IMR-90 (cell line): Measurements from ENCODE around the gene OPCML. TPM values are rescaled to one million over a fixed set of nuclear protein-coding genes. Genes with fewer than 3 reads are reported as not detected.

Source experiments
- ATAC-seq: fragments of 200-7000 bp; cut with Tn5 transposase; 2 replicates; pipeline ENCODE4 v1.9.1; 2020; ENCODE audit warnings: low read depth, mild to moderate bottlenecking, moderate library complexity
- BruUV-seq: library from RNA; stranded (reverse); fragments of 400-500 nt; replicated peaks from 2 replicates; lab custom pipeline; 2021; lab: Mats Ljungman, UMichigan
- CTCF ChIA-PET: fragments of 300-600 bp; formaldehyde crosslinking; extraction: SDS; loops from one replicate; lab custom pipeline; 2021; ENCODE audit warnings: antibody characterized with exemption; lab: Yijun Ruan, JAX
- POLR2A ChIA-PET: fragments of 300-600 bp; sonication (Branson Sonifier 250); formaldehyde crosslinking; loops from one replicate; lab custom pipeline; 2022; ENCODE audit warnings: antibody characterized with exemption; ENCODE audit not compliant: unreplicated experiment; lab: Charles Lee
- DNase-seq: peaks from one replicate; pipeline ENCODE4 v3.0.0; 2013
- H2AFZ ChIP-seq: replicated peaks from 2 replicates; pipeline ENCODE3; 2013; ENCODE audit warnings: low read length, mild to moderate bottlenecking; ENCODE audit not compliant: poor library complexity
- H2AK5ac ChIP-seq: 2 replicates; pipeline ENCODE4 v1.6.1; 2013; ENCODE audit warnings: low read depth, low read length, inconsistent platforms
- H2AK9ac ChIP-seq: replicated peaks from 2 replicates; pipeline ENCODE3; 2013; ENCODE audit warnings: mild to moderate bottlenecking, low read depth, low read length, moderate library complexity; ENCODE audit not compliant: poor library complexity
- H2BK120ac ChIP-seq: 2 replicates; pipeline ENCODE4 v1.6.1; 2013; ENCODE audit warnings: low read depth, low read length, inconsistent platforms
- H2BK15ac ChIP-seq: 3 replicates; pipeline ENCODE4 v1.6.1; 2013; ENCODE audit warnings: low read depth, low read length, inconsistent platforms
- H2BK20ac ChIP-seq: 2 replicates; pipeline ENCODE4 v1.6.1; 2013; ENCODE audit warnings: low read depth, mild to moderate bottlenecking, inconsistent platforms, low read length, moderate library complexity
- H2BK5ac ChIP-seq: 2 replicates; pipeline ENCODE4 v1.6.1; 2013; ENCODE audit warnings: mild to moderate bottlenecking, low read depth, low read length, inconsistent platforms; ENCODE audit not compliant: poor library complexity, severe bottlenecking
- H3K14ac ChIP-seq: replicated peaks from 2 replicates; pipeline ENCODE4 v1.6.1; 2013; ENCODE audit warnings: low read depth, low read length, inconsistent platforms
- H3K18ac ChIP-seq: 2 replicates; pipeline ENCODE4 v1.6.1; 2013; ENCODE audit warnings: low read depth, low read length, control low read depth
- H3K23ac ChIP-seq: 2 replicates; pipeline ENCODE4 v1.6.1; 2013; ENCODE audit warnings: low read depth, low read length, inconsistent platforms
- H3K27ac ChIP-seq: 2 replicates; pipeline ENCODE4 v1.5.1; 2013; ENCODE audit warnings: mild to moderate bottlenecking, control low read depth, low read length; ENCODE audit not compliant: insufficient read depth
- H3K27me3 ChIP-seq: 2 replicates; pipeline ENCODE4 v1.6.1; 2013; ENCODE audit warnings: low read length; ENCODE audit not compliant: control insufficient read depth, insufficient read depth
- H3K36me3 ChIP-seq: 2 replicates; pipeline ENCODE4 v1.6.1; 2013; ENCODE audit warnings: low read length, mixed read lengths; ENCODE audit not compliant: control insufficient read depth, insufficient read depth
- H3K4ac ChIP-seq: 2 replicates; pipeline ENCODE4 v1.6.1; 2013; ENCODE audit warnings: low read depth, low read length, inconsistent platforms
- H3K4me1 ChIP-seq: 2 replicates; pipeline ENCODE4 v1.6.1; 2013; ENCODE audit warnings: low read length, mixed read lengths; ENCODE audit not compliant: control insufficient read depth, insufficient read depth
- H3K4me2 ChIP-seq: 2 replicates; pipeline ENCODE4 v1.6.1; 2013; ENCODE audit warnings: low read depth, mild to moderate bottlenecking, control low read depth, low read length, moderate library complexity
- H3K4me3 ChIP-seq: 2 replicates; pipeline ENCODE4 v1.5.1; 2013; ENCODE audit warnings: low read depth, mild to moderate bottlenecking, control low read depth, low read length, moderate library complexity; ENCODE audit not compliant: insufficient read depth
- H3K56ac ChIP-seq: 2 replicates; pipeline ENCODE4 v1.6.1; 2013; ENCODE audit warnings: low read length, inconsistent platforms; ENCODE audit not compliant: insufficient read depth; ENCODE audit errors: extremely low read depth
- H3K79me1 ChIP-seq, 2 experiments: 2 replicates each; pipeline ENCODE4 v1.6.1; 2013; ENCODE audit warnings: low read length in 2 of 2, inconsistent platforms in 1 of 2, low read depth in 1 of 2
- H3K9ac ChIP-seq: 2 replicates; pipeline ENCODE4 v1.6.1; 2013; ENCODE audit warnings: low read depth, low read length, control low read depth
- H3K9me1 ChIP-seq: 2 replicates; pipeline ENCODE4 v1.6.1; 2013; ENCODE audit warnings: low read length, inconsistent platforms; ENCODE audit not compliant: insufficient read depth
- H3K9me3 ChIP-seq: 2 replicates; pipeline ENCODE4 v1.6.1; 2013; ENCODE audit warnings: low read length; ENCODE audit not compliant: control insufficient read depth, insufficient read depth
- H4K20me1 ChIP-seq: 2 replicates; pipeline ENCODE4 v1.6.1; 2013; ENCODE audit warnings: low read length, inconsistent platforms; ENCODE audit not compliant: insufficient read depth
- H4K5ac ChIP-seq: 2 replicates; pipeline ENCODE4 v1.6.1; 2013; ENCODE audit warnings: mild to moderate bottlenecking, low read depth, low read length, control low read depth
- H4K8ac ChIP-seq, 2 experiments: 2 replicates each; pipeline ENCODE4 v1.6.1; 2013; ENCODE audit warnings: low read depth in 2 of 2, low read length in 2 of 2, control low read depth in 1 of 2, inconsistent platforms in 1 of 2
- H4K91ac ChIP-seq: 2 replicates; pipeline ENCODE4 v1.6.1; 2013; ENCODE audit warnings: low read depth, low read length, inconsistent platforms; ENCODE audit not compliant: insufficient read depth
- BHLHE40 ChIP-seq: fragments of 150-350 bp; IDR thresholded peaks from 2 replicates; pipeline ENCODE4 v1.6.1; 2016; ENCODE audit warnings: mild to moderate bottlenecking, low read depth, low read length
- CEBPB ChIP-seq: IDR thresholded peaks from 2 replicates; pipeline ENCODE4 v1.6.1; 2012; ENCODE audit warnings: low read depth, low read length, improper control_type of control experiment
- CHD1 ChIP-seq: IDR thresholded peaks from 2 replicates; pipeline ENCODE4 v1.6.1; 2012; ENCODE audit warnings: low read depth, low read length, improper control_type of control experiment
- FOS ChIP-seq: fragments of 150-350 bp; IDR thresholded peaks from 2 replicates; pipeline ENCODE4 v1.6.1; 2016; ENCODE audit warnings: low read depth, low read length
- MAFK ChIP-seq: IDR thresholded peaks from 2 replicates; pipeline ENCODE4 v1.6.1; 2012; ENCODE audit warnings: low read depth, low read length, improper control_type of control experiment
- MAZ ChIP-seq: IDR thresholded peaks from 2 replicates; pipeline ENCODE4 v1.6.1; 2012; ENCODE audit warnings: low read depth, mild to moderate bottlenecking, low read length, improper control_type of control experiment, moderate library complexity, borderline replicate concordance
- MXI1 ChIP-seq: IDR thresholded peaks from 2 replicates; pipeline ENCODE4 v1.6.1; 2012; ENCODE audit warnings: low read depth, mild to moderate bottlenecking, low read length, moderate library complexity, borderline replicate concordance
- NFE2L2 ChIP-seq: fragments of 150-350 bp; IDR thresholded peaks from 2 replicates; pipeline ENCODE4 v1.6.1; 2016; ENCODE audit warnings: low read depth, mild to moderate bottlenecking, low read length
- POLR2A ChIP-seq: IDR thresholded peaks from 2 replicates; pipeline ENCODE4 v1.6.1; 2012; ENCODE audit warnings: mild to moderate bottlenecking, low read depth, low read length
- RAD21 ChIP-seq: IDR thresholded peaks from 2 replicates; pipeline ENCODE4 v1.6.1; 2012; ENCODE audit warnings: low read length, improper control_type of control experiment
- RCOR1 ChIP-seq: IDR thresholded peaks from 2 replicates; pipeline ENCODE4 v1.6.1; 2012; ENCODE audit warnings: mild to moderate bottlenecking, low read length, improper control_type of control experiment; ENCODE audit not compliant: insufficient replicate concordance
- RFX5 ChIP-seq: IDR thresholded peaks from 2 replicates; pipeline ENCODE4 v1.8.0; 2012; ENCODE audit warnings: low read depth, mild to moderate bottlenecking, low read length, moderate library complexity
- SMC3 ChIP-seq: fragments of 150-350 bp; IDR thresholded peaks from 2 replicates; pipeline ENCODE4 v1.6.1; 2016; ENCODE audit warnings: low read depth, mild to moderate bottlenecking, antibody characterized with exemption, low read length, moderate library complexity
- WGBS, 2 experiments: methylation state at CpG; one replicate each; pipeline versions ENCODE4 v1.1.5 to v1.1.7; 2013; ENCODE audit warnings: missing lambda C conversion rate in 2 of 2; ENCODE audit not compliant: insufficient read length in 1 of 2; ENCODE audit errors: extremely low coverage in 2 of 2; 5-methylcytosine and 5-hydroxymethylcytosine counted together
- dilution Hi-C: fragments of 300-500 bp; cut with HindIII; formaldehyde crosslinking; loops from one replicate; pipeline ENCODE4 v1.14.3; 2018; ENCODE audit warnings: low sequenced_read_pairs; ENCODE audit not compliant: unreplicated experiment
- in situ Hi-C: fragments of 300-500 bp; cut with MboI; formaldehyde crosslinking; loops from 3 replicates; pipeline ENCODE4 v1.14.3; 2019; ENCODE audit warnings: low sequenced_read_pairs, inconsistent platforms, mixed read lengths
- intact Hi-C: fragments of 100-400 bp; cut with micrococcal nuclease; formaldehyde crosslinking; loops from 2 replicates; pipeline ENCODE4 v1.10.0; 2022
- polyA plus RNA-seq, 3 experiments: library from polyadenylated mRNA; depleted of rRNA; stranded (reverse); fragments of >200 nt; gene quantifications; 2 replicates each; pipeline ENCODE4 v1.2.3, GENCODE V29; 2012; ENCODE audit warnings: low replicate concordance in 1 of 3
- total RNA-seq: library from RNA; depleted of rRNA; stranded (reverse); fragments of >200 nt; gene quantifications from 2 replicates; pipeline ENCODE4 v1.2.3, GENCODE V29; 2012
- TF ChIP-seq, protein P1 (sequence below): fragments of 150-350 bp; IDR thresholded peaks from 2 replicates; pipeline ENCODE4 v1.6.1; 2016; ENCODE audit warnings: low read depth, mild to moderate bottlenecking, low read length, moderate library complexity, borderline replicate concordance
- TF ChIP-seq, protein P2 (sequence below): fragments of 150-350 bp; IDR thresholded peaks from 2 replicates; pipeline ENCODE4 v1.6.1; 2017; ENCODE audit warnings: mild to moderate bottlenecking, antibody characterized with exemption, low read length, low read depth
- TF ChIP-seq, protein P3 (sequence below): conservative IDR thresholded peaks from 2 replicates; pipeline ENCODE4 v1.5.1; 2012; ENCODE audit warnings: mild to moderate bottlenecking, low read depth, low read length, improper control_type of control experiment

The OPCML gene
- total and polyA plus RNA-seq, 2 of the 4 experiments (the other 2 are of a cell fraction): under 0.01 to 2.6 TPM

DNA sequence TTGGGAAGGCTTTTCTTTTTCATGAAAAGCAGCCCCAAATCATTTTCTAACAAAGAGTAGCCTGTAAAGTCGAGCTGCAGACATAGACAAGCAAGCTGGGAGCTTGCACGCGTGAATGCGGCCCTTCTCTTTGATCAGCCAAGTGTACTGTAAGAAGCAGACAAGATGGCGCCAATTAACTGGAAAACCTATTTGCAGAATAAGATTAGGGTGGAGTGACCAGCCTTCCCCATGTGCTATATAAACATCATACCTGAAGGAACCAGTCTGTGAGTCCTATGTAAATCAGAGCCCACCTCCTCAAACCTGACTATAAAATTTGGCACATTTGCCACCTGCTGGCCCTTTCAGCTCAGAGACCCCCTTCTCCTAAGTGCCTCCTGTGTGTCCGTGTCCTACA is 982.7 kb downstream of the OPCML start:
- Histone ChIP-seq H3K56ac (no peak overlapping the region), H2AFZ (no peak overlapping the region), H3K9ac (no peak overlapping the region), H4K20me1 (no peaks in the 10 kb centered on the region), H2BK20ac (no peak overlapping the region), H3K27ac (no peak overlapping the region), H3K36me3 (no peaks in the 10 kb centered on the region), H3K27me3 (no peaks in the 10 kb centered on the region), H2AK9ac (no peak overlapping the region), H4K8ac (no peak overlapping the region), H2BK15ac (no peak overlapping the region), H3K4ac (no peak overlapping the region), H3K4me1 (no peaks in the 10 kb centered on the region), H3K4me2 (no peak overlapping the region), H2BK5ac (no peak overlapping the region), H3K18ac (no peak overlapping the region), H3K9me3 (no peaks in the 10 kb centered on the region; the same call in 1 of the 2 replicates), H3K79me1 (no peaks in the 10 kb centered on the region), H4K5ac (no peak overlapping the region), H3K14ac (no peak overlapping the region), H4K91ac (no peak overlapping the region), H2BK120ac (no peak overlapping the region), H3K9me1 (no peaks in the 10 kb centered on the region), H3K23ac (no peak overlapping the region), H2AK5ac (no peak overlapping the region), H3K4me3 (no peak overlapping the region)
- intact Hi-C loops: loop anchor here (10.0 kb wide), 1 partner anchor 235 kb away; no protein-coding TSS in a partner anchor
- in situ Hi-C loops: no loop called here
- BruUV-seq: no TSS peak
- 20% methylated on average over 1 of the region's 6 CpGs; no CpG with 5 or more reads in 1 of the 2 experiments for WGBS, 2 experiments
- CTCF ChIA-PET: no interaction called here
- no peak for ATAC-seq
- dilution Hi-C loops: no loop called here
- DNase-seq: no peak
- POLR2A ChIA-PET: no interaction called here
- TF ChIP-seq POLR2A: no peak
- no peak for TF ChIP-seq RCOR1
- no peak for TF ChIP-seq CHD1
- TF ChIP-seq, protein P1, sequence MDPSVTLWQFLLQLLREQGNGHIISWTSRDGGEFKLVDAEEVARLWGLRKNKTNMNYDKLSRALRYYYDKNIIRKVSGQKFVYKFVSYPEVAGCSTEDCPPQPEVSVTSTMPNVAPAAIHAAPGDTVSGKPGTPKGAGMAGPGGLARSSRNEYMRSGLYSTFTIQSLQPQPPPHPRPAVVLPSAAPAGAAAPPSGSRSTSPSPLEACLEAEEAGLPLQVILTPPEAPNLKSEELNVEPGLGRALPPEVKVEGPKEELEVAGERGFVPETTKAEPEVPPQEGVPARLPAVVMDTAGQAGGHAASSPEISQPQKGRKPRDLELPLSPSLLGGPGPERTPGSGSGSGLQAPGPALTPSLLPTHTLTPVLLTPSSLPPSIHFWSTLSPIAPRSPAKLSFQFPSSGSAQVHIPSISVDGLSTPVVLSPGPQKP: no peak
- TF ChIP-seq MXI1: no peak
- no peak for TF ChIP-seq RAD21
- no peak for TF ChIP-seq RFX5
- no peak for TF ChIP-seq MAZ
- TF ChIP-seq MAFK: no peak
- TF ChIP-seq, protein P2, sequence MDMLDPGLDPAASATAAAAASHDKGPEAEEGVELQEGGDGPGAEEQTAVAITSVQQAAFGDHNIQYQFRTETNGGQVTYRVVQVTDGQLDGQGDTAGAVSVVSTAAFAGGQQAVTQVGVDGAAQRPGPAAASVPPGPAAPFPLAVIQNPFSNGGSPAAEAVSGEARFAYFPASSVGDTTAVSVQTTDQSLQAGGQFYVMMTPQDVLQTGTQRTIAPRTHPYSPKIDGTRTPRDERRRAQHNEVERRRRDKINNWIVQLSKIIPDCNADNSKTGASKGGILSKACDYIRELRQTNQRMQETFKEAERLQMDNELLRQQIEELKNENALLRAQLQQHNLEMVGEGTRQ: no peak
- TF ChIP-seq CEBPB: no peak
- TF ChIP-seq BHLHE40: no peak
- TF ChIP-seq, protein P3, sequence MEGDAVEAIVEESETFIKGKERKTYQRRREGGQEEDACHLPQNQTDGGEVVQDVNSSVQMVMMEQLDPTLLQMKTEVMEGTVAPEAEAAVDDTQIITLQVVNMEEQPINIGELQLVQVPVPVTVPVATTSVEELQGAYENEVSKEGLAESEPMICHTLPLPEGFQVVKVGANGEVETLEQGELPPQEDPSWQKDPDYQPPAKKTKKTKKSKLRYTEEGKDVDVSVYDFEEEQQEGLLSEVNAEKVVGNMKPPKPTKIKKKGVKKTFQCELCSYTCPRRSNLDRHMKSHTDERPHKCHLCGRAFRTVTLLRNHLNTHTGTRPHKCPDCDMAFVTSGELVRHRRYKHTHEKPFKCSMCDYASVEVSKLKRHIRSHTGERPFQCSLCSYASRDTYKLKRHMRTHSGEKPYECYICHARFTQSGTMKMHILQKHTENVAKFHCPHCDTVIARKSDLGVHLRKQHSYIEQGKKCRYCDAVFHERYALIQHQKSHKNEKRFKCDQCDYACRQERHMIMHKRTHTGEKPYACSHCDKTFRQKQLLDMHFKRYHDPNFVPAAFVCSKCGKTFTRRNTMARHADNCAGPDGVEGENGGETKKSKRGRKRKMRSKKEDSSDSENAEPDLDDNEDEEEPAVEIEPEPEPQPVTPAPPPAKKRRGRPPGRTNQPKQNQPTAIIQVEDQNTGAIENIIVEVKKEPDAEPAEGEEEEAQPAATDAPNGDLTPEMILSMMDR: no peak
- no peak for TF ChIP-seq NFE2L2
- TF ChIP-seq FOS: no peak
- no peak for TF ChIP-seq SMC3
